ENCODE measurements around the gene PCDHA8. TPM values are rescaled to one million over a fixed set of nuclear protein-coding genes. Genes with fewer than 3 reads are reported as not detected.
"Not testable (repeated sequence)": the region's sequence is repeated elsewhere in the genome, so short reads cannot be mapped to it uniquely, and the experiment has no call there.

PCDHA8 gene
- total RNA-seq, 1 donor from 2014 or later = 5.4 TPM

DNA sequence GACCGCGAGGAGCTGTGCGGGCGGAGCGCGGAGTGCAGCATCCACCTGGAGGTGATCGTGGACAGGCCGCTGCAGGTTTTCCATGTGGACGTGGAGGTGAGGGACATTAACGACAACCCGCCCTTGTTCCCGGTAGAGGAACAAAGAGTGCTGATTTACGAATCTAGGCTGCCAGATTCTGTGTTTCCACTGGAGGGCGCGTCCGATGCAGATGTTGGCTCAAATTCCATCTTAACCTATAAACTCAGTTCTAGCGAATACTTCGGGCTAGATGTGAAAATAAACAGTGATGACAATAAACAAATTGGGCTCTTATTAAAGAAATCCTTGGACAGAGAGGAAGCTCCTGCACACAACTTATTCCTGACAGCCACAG lies 12.6 kb upstream of the PCDHA8 start:
- Mint-ChIP-seq H3K27me3 (ENCODE audit: low read depth) (no peaks in the 10 kb centered on the region), H3K27ac (peak overlapping the region; percentile 84), H3K4me3 (peak overlapping the region; percentile 75), H3K9me3 (peaks cover 37% of the 10 kb centered on the region), H3K36me3 (peaks cover 59% of the 10 kb centered on the region), H3K4me1 (peaks cover 2% of the 10 kb centered on the region)
- TF ChIP-seq, protein P1, sequence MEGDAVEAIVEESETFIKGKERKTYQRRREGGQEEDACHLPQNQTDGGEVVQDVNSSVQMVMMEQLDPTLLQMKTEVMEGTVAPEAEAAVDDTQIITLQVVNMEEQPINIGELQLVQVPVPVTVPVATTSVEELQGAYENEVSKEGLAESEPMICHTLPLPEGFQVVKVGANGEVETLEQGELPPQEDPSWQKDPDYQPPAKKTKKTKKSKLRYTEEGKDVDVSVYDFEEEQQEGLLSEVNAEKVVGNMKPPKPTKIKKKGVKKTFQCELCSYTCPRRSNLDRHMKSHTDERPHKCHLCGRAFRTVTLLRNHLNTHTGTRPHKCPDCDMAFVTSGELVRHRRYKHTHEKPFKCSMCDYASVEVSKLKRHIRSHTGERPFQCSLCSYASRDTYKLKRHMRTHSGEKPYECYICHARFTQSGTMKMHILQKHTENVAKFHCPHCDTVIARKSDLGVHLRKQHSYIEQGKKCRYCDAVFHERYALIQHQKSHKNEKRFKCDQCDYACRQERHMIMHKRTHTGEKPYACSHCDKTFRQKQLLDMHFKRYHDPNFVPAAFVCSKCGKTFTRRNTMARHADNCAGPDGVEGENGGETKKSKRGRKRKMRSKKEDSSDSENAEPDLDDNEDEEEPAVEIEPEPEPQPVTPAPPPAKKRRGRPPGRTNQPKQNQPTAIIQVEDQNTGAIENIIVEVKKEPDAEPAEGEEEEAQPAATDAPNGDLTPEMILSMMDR (IDR thresholded peaks at IDR 0.05; ENCODE audit: unreplicated experiment) = peak; percentile 3
- no peak for DNase-seq (ENCODE audit: low spot score in 2 of 2, unreplicated experiment in 2 of 2)

DNA sequence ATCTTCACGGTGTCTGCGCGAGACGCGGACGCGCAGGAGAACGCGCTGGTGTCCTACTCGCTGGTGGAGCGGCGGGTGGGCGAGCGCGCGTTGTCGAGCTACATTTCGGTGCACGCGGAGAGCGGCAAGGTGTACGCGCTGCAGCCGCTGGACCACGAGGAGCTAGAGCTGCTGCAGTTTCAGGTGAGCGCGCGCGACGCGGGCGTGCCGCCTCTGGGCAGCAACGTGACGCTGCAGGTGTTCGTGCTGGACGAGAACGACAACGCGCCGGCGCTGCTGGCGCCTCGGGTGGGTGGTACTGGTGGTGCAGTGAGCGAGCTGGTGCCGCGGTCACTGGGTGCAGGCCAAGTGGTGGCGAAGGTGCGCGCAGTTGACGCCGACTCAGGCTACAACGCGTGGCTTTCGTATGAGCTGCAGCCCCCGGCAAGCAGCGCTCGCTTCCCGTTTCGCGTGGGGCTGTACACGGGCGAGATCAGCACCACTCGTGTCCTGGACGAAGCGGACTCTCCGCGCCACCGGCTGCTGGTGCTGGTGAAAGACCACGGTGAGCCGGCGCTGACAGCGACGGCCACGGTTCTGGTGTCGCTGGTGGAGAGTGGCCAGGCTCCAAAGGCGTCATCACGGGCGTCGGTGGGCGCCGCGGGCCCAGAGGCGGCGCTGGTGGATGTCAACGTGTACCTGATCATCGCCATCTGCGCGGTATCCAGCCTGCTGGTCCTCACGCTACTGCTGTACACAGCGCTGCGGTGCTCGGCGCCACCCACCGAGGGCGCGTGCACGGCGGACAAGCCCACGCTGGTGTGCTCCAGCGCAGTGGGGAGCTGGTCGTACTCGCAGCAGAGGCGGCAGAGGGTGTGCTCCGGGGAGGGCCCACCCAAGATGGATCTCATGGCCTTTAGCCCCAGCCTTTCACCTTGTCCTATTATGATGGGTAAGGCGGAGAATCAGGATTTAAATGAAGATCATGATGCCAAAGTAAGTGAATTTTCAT lies 11.2 kb upstream of the PCDHA8 start:
- H3K4me3 Mint-ChIP-seq; H3K4me1 Mint-ChIP-seq; H3K27ac Mint-ChIP-seq; DNase-seq (ENCODE audit: low spot score in 2 of 2, unreplicated experiment in 2 of 2); H3K27me3 Mint-ChIP-seq (ENCODE audit: low read depth): not testable (repeated sequence)
- Mint-ChIP-seq H3K36me3 (peaks cover 65% of the 10 kb centered on the region), H3K9me3 (peaks cover 46% of the 10 kb centered on the region)

DNA sequence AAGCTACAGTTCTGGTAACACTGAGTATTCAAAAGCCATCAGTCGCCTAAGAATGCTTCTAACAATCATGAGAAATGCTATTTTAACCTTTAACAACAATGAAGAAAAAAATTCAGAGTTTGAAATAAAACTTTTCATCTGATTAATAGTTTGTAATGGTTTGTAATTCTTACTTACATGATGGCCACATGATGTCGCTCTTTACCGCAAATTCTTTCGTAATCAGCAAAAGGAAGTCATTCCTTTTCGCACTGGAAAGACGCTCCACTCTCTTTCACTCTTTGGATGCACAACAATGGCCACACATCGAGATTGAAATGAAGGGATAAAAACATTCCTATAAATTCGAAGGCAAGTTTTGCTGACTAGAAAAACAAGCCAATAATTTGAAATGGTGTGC lies 7.0 kb upstream of the PCDHA8 start, which contains the start of gene PCDHA7:
TSS of gene PCDHA7 (plus strand) at position 277 of the 400 bp plus-strand sequence. CDS start at position 392, 115 bp downstream.
- H3K36me3 Mint-ChIP-seq = peaks cover 67% of the 10 kb centered on the region
- no peak within 1 kb of the TSS for H3K4me3 Mint-ChIP-seq
- DNase-seq (ENCODE audit: low spot score in 2 of 2, unreplicated experiment in 2 of 2) = no peak
- H3K4me1 Mint-ChIP-seq = no peaks in the 10 kb centered on the region
- no peak within 1 kb of the TSS for H3K27ac Mint-ChIP-seq
- no peaks in the 10 kb centered on the region for H3K27me3 Mint-ChIP-seq (ENCODE audit: low read depth)
- peaks cover 36% of the 10 kb centered on the region for H3K9me3 Mint-ChIP-seq
- TF ChIP-seq, protein P1 (IDR thresholded peaks at IDR 0.05; ENCODE audit: unreplicated experiment) = no peak

DNA sequence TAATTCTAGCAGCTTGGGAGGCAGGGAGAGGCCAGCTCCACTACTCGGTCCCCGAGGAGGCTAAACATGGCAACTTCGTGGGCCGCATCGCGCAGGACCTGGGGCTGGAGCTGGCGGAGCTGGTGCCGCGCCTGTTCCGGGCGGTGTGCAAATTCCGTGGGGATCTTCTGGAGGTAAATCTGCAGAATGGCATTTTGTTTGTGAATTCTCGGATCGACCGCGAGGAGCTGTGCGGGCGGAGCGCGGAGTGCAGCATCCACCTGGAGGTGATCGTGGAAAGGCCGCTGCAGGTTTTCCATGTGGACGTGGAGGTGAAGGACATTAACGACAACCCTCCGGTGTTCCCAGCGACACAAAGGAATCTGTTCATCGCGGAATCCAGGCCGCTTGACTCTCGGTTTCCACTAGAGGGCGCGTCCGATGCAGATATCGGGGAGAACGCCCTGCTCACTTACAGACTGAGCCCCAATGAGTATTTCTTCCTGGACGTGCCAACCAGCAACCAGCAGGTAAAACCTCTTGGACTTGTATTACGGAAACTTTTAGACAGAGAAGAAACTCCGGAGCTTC lies 6.5 kb upstream of the PCDHA8 start:
- H3K27ac Mint-ChIP-seq; H3K4me3 Mint-ChIP-seq; DNase-seq (ENCODE audit: low spot score in 2 of 2, unreplicated experiment in 2 of 2); H3K4me1 Mint-ChIP-seq; H3K27me3 Mint-ChIP-seq (ENCODE audit: low read depth): not testable (repeated sequence)
- peaks cover 38% of the 10 kb centered on the region for H3K9me3 Mint-ChIP-seq
- H3K36me3 Mint-ChIP-seq = peaks cover 63% of the 10 kb centered on the region

DNA sequence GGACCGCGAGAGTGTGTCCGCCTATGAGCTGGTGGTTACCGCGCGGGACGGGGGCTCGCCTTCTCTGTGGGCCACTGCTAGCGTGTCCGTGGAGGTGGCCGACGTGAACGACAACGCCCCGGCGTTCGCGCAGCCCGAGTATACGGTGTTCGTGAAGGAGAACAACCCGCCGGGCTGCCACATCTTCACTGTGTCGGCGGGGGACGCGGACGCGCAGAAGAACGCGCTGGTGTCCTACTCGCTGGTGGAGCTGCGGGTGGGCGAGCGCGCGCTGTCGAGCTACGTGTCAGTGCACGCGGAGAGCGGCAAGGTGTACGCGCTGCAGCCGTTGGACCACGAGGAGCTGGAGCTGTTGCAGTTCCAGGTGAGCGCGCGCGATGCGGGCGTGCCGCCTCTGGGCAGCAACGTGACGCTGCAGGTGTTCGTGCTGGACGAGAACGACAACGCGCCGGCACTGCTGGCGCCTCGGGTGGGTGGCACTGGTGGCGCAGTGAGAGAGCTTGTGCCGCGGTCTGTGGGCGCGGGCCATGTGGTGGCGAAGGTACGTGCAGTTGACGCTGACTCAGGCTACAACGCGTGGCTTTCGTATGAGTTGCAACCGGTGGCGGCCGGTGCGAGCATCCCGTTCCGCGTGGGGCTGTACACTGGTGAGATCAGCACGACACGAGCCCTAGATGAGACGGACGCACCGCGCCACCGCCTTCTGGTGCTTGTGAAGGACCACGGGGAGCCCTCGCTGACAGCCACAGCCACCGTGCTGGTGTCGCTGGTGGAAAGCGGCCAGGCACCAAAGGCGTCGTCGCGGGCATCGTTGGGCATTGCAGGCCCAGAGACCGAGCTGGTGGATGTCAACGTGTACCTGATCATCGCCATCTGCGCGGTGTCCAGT lies 5.1 kb upstream of the PCDHA8 start:
- H3K4me1 Mint-ChIP-seq = no peaks in the 10 kb centered on the region
- no peaks in the 10 kb centered on the region for H3K27me3 Mint-ChIP-seq (ENCODE audit: low read depth)
- DNase-seq (ENCODE audit: low spot score in 2 of 2, unreplicated experiment in 2 of 2) = no peak
- no peak overlapping the region for H3K27ac Mint-ChIP-seq
- peaks cover 66% of the 10 kb centered on the region for H3K36me3 Mint-ChIP-seq
- H3K9me3 Mint-ChIP-seq = peaks cover 43% of the 10 kb centered on the region
- TF ChIP-seq, protein P1 (IDR thresholded peaks at IDR 0.05; ENCODE audit: unreplicated experiment) = no peak
- no peak overlapping the region for H3K4me3 Mint-ChIP-seq

Measured in mesothelial cell of epicardium (in vitro differentiated cells).